GM21723 (cell line): ENCODE data around the gene ONECUT3.

Experiments used
- ATAC-seq: cut with Tn5 transposase; IDR thresholded peaks from one replicate; pipeline ENCODE4 v1.9.1; 2021; ENCODE audit warnings: mild to moderate bottlenecking, moderate library complexity; ENCODE audit not compliant: unreplicated experiment

Gene ONECUT3

GRCh38 chr19:1739960-1740629, 13.2 kb upstream of the ONECUT3 start:
- no peak for ATAC-seq

GRCh38 chr19:1742989-1743696, 10.2 kb upstream of the ONECUT3 start:
- ATAC-seq, result no peak

- no peak for ATAC-seq
Observed at GRCh38 chr19:1744133-1744665, 9.1 kb upstream of the ONECUT3 start.

GRCh38 chr19:1744822-1745563, 8.3 kb upstream of the ONECUT3 start:
- ATAC-seq, result no peak

- ATAC-seq, result no peak
Observed at GRCh38 chr19:1745589-1746031, 7.7 kb upstream of the ONECUT3 start.

- ATAC-seq, result no peak
Observed at GRCh38 chr19:1746401-1747284, 6.7 kb upstream of the ONECUT3 start.

- no peak for ATAC-seq
Observed at GRCh38 chr19:1747285-1748114, 5.8 kb upstream of the ONECUT3 start.

GRCh38 chr19:1748115-1748872, 5.0 kb upstream of the ONECUT3 start:
- ATAC-seq, result no peak

- no peak for ATAC-seq
Observed at GRCh38 chr19:1748873-1749341, 4.4 kb upstream of the ONECUT3 start.

GRCh38 chr19:1749373-1750342, 3.6 kb upstream of the ONECUT3 start:
- ATAC-seq, result no peak

- no peak for ATAC-seq
Observed at GRCh38 chr19:1750343-1751021, 2.8 kb upstream of the ONECUT3 start.

- ATAC-seq, result no peak
Observed at GRCh38 chr19:1751367-1752008, 1.8 kb upstream of the ONECUT3 start.

- no peak for ATAC-seq
Observed at GRCh38 chr19:1752009-1752756, 1.1 kb upstream of the ONECUT3 start.

- ATAC-seq, result no peak
Observed at GRCh38 chr19:1754018-1754635, 821 bp downstream of the ONECUT3 start.

- no peak for ATAC-seq
Observed at GRCh38 chr19:1754636-1755466, 1.5 kb downstream of the ONECUT3 start.
